HG02588 (cell line): Measurements from ENCODE around the gene RCOR1.
"Not testable (repeated sequence)": the region's sequence is repeated elsewhere in the genome, so short reads cannot be mapped to it uniquely, and the experiment has no call there.

Experiments
- ATAC-seq: cut with Tn5 transposase; IDR thresholded peaks from one replicate; pipeline ENCODE4 v1.9.1; 2021; ENCODE audit warnings: mild to moderate bottlenecking, moderate library complexity; ENCODE audit not compliant: unreplicated experiment

The RCOR1 gene

GRCh38 chr14:102591372-102591943, 991 bp upstream of the RCOR1 start:
- no peak for ATAC-seq

GRCh38 chr14:102592763-102593060, 263 bp downstream of the RCOR1 start:
- no peak for ATAC-seq

- ATAC-seq, result peak; percentile 8
Measured at GRCh38 chr14:102593061-102593824, 794 bp downstream of the RCOR1 start.

GRCh38 chr14:102593825-102594137, 1.3 kb downstream of the RCOR1 start:
- no peak for ATAC-seq

- no peak for ATAC-seq
Measured at GRCh38 chr14:102594514-102595175, 2.2 kb downstream of the RCOR1 start.

GRCh38 chr14:102601378-102601925, 9.0 kb downstream of the RCOR1 start:
- ATAC-seq, result no peak

GRCh38 chr14:102602421-102603292, 10.2 kb downstream of the RCOR1 start:
- no peak for ATAC-seq

- ATAC-seq, result no peak
Measured at GRCh38 chr14:102603293-102603907, 11.0 kb downstream of the RCOR1 start.

GRCh38 chr14:102604183-102604582, 11.7 kb downstream of the RCOR1 start:
- ATAC-seq, result no peak

GRCh38 chr14:102605029-102605428, 12.6 kb downstream of the RCOR1 start:
- no peak for ATAC-seq

GRCh38 chr14:102606296-102606695, 13.8 kb downstream of the RCOR1 start:
- ATAC-seq, result peak; percentile 51

GRCh38 chr14:102608064-102608446, 15.6 kb downstream of the RCOR1 start:
- no peak for ATAC-seq

- ATAC-seq, result no peak
Measured at GRCh38 chr14:102610968-102611811, 18.7 kb downstream of the RCOR1 start.

- ATAC-seq, result no peak
Measured at GRCh38 chr14:102616318-102616717, 23.9 kb downstream of the RCOR1 start.

GRCh38 chr14:102616799-102617198, 24.4 kb downstream of the RCOR1 start:
- no peak for ATAC-seq

GRCh38 chr14:102619012-102619411, 26.6 kb downstream of the RCOR1 start:
- not testable (repeated sequence) for ATAC-seq

- no peak for ATAC-seq
Measured at GRCh38 chr14:102620413-102620812, 28.0 kb downstream of the RCOR1 start.

GRCh38 chr14:102622262-102622885, 29.9 kb downstream of the RCOR1 start:
- no peak for ATAC-seq

- ATAC-seq, result no peak
Measured at GRCh38 chr14:102624666-102625065, 32.2 kb downstream of the RCOR1 start.
